H9 (cell line): ENCODE data around the gene SNRNP25. TPM values are rescaled to one million over a fixed set of nuclear protein-coding genes. Genes with fewer than 3 reads are reported as not detected.
A peak's percentile ranks its signal among the peaks of the same experiment; 100 is the strongest.

Experiments
- DNase-seq: peaks from one replicate; pipeline ENCODE4 v3.0.0-alpha.2; 2017
- H2AFZ ChIP-seq: one replicate; pipeline ENCODE4 v1.6.1; 2013; ENCODE audit warnings: mild to moderate bottlenecking, low read length, control low read depth, moderate library complexity
- H2AK5ac ChIP-seq: 2 replicates; pipeline ENCODE4 v1.6.1; 2013; ENCODE audit warnings: low read length, control low read depth, mixed read lengths; ENCODE audit not compliant: insufficient read length
- H2BK120ac ChIP-seq: one replicate; pipeline ENCODE4 v1.6.1; 2013; ENCODE audit warnings: low read depth, mild to moderate bottlenecking, low read length, control low read depth, inconsistent platforms; ENCODE audit not compliant: poor library complexity, severe bottlenecking
- H2BK12ac ChIP-seq: 2 replicates; pipeline ENCODE4 v1.6.1; 2013; ENCODE audit warnings: low read length, control low read depth, mixed read lengths, low read depth; ENCODE audit not compliant: insufficient read length
- H2BK15ac ChIP-seq: 2 replicates; pipeline ENCODE4 v1.6.1; 2013; ENCODE audit warnings: low read depth, low read length, control low read depth
- H2BK20ac ChIP-seq: one replicate; pipeline ENCODE4 v1.6.1; 2013; ENCODE audit warnings: low read depth, mild to moderate bottlenecking, low read length, control low read depth, inconsistent platforms; ENCODE audit not compliant: poor library complexity, severe bottlenecking
- H2BK5ac ChIP-seq: 2 replicates; pipeline ENCODE4 v1.6.1; 2013; ENCODE audit warnings: low read length, control low read depth, mixed read lengths; ENCODE audit not compliant: insufficient read length
- H3K14ac ChIP-seq: 2 replicates; pipeline ENCODE4 v1.6.1; 2013; ENCODE audit warnings: low read length, control low read depth; ENCODE audit not compliant: insufficient read depth
- H3K18ac ChIP-seq: 2 replicates; pipeline ENCODE4 v1.6.1; 2013; ENCODE audit warnings: low read depth, mild to moderate bottlenecking, mixed read lengths, low read length, control low read depth; ENCODE audit not compliant: insufficient read length
- H3K23ac ChIP-seq: 2 replicates; pipeline ENCODE4 v1.6.1; 2013; ENCODE audit warnings: low read length, control low read depth, mixed read lengths, low read depth; ENCODE audit not compliant: insufficient read length
- H3K23me2 ChIP-seq: 2 replicates; pipeline ENCODE4 v1.6.1; 2013; ENCODE audit warnings: low read depth, mild to moderate bottlenecking, mixed read lengths, low read length, control low read depth; ENCODE audit not compliant: insufficient read length, poor library complexity, severe bottlenecking
- H3K27ac ChIP-seq: 2 replicates; pipeline ENCODE4 v1.5.1; 2013; ENCODE audit warnings: low read length, control low read depth, mixed read lengths, low read depth; ENCODE audit not compliant: insufficient read length
- H3K27me3 ChIP-seq: 2 replicates; pipeline ENCODE4 v1.6.1; 2013; ENCODE audit warnings: low read length, control low read depth, inconsistent platforms; ENCODE audit not compliant: insufficient read depth
- H3K4ac ChIP-seq: 2 replicates; pipeline ENCODE4 v1.6.1; 2013; ENCODE audit warnings: low read depth, mild to moderate bottlenecking, control low read depth, inconsistent platforms, low read length, moderate library complexity
- H3K4me1 ChIP-seq: 2 replicates; pipeline ENCODE4 v1.6.1; 2013; ENCODE audit warnings: low read length, control low read depth, inconsistent platforms; ENCODE audit not compliant: insufficient read depth
- H3K4me2 ChIP-seq: 2 replicates; pipeline ENCODE4 v1.6.1; 2013; ENCODE audit warnings: low read length, control low read depth, mixed read lengths; ENCODE audit not compliant: insufficient read length, insufficient read depth
- H3K56ac ChIP-seq: 2 replicates; pipeline ENCODE4 v1.6.1; 2013; ENCODE audit warnings: low read depth, mild to moderate bottlenecking, mixed read lengths, low read length, control low read depth; ENCODE audit not compliant: insufficient read length
- H3K79me1 ChIP-seq: 2 replicates; pipeline ENCODE4 v1.6.1; 2013; ENCODE audit warnings: low read depth, mild to moderate bottlenecking, moderate library complexity, low read length, control low read depth, inconsistent platforms; ENCODE audit not compliant: insufficient read depth, poor library complexity, severe bottlenecking
- H3K79me2 ChIP-seq: 2 replicates; pipeline ENCODE4 v1.6.1; 2013; ENCODE audit warnings: low read length, control low read depth, inconsistent platforms; ENCODE audit not compliant: insufficient read depth
- H3K9ac ChIP-seq: 2 replicates; pipeline ENCODE4 v1.6.1; 2013; ENCODE audit warnings: low read length, control low read depth, mixed read lengths; ENCODE audit not compliant: insufficient read length; ENCODE audit errors: extremely low read depth
- H3K9me3 ChIP-seq: one replicate; pipeline ENCODE4 v1.6.1; 2013; ENCODE audit warnings: low read depth, low read length, inconsistent platforms; ENCODE audit not compliant: control insufficient read depth
- H3T11ph ChIP-seq: one replicate; pipeline ENCODE4 v1.6.1; 2013; ENCODE audit warnings: mild to moderate bottlenecking, low read length, control low read depth, inconsistent platforms
- H4K20me1 ChIP-seq: one replicate; pipeline ENCODE4 v1.6.1; 2013; ENCODE audit not compliant: control insufficient read depth, insufficient read length, insufficient read depth
- H4K5ac ChIP-seq: 2 replicates; pipeline ENCODE4 v1.6.1; 2013; ENCODE audit warnings: low read depth, mild to moderate bottlenecking, mixed read lengths, low read length, control low read depth; ENCODE audit not compliant: insufficient read length
- H4K8ac ChIP-seq: replicated peaks from 2 replicates; pipeline ENCODE4 v1.6.1; 2013; ENCODE audit warnings: low read length, control low read depth, mixed read lengths, low read depth; ENCODE audit not compliant: insufficient read length
- H4K91ac ChIP-seq: 2 replicates; pipeline ENCODE4 v1.6.1; 2013; ENCODE audit warnings: low read depth, mild to moderate bottlenecking, moderate library complexity, mixed read lengths, low read length, control low read depth; ENCODE audit not compliant: insufficient read length
- H3K27ac Mint-ChIP-seq, 3 experiments: 2 replicates in 2 of 3; 3 replicates in 1 of 3; pipeline ENCODE4 v1.8.0; 2020 to 2021; ENCODE audit warnings: mixed read lengths in 3 of 3, mild to moderate bottlenecking in 1 of 3, moderate library complexity in 1 of 3
- H3K27me3 Mint-ChIP-seq: 2 replicates; pipeline ENCODE4 v1.8.0; 2021; ENCODE audit warnings: low read depth, mild to moderate bottlenecking, moderate library complexity, mixed read lengths
- H3K36me3 Mint-ChIP-seq, 3 experiments: 2 replicates in 2 of 3; 3 replicates in 1 of 3; pipeline ENCODE4 v1.8.0; 2020 to 2021; ENCODE audit warnings: low read depth in 3 of 3, mixed read lengths in 3 of 3; ENCODE audit not compliant: insufficient read depth in 1 of 3
- H3K4me1 Mint-ChIP-seq, 2 experiments: 2 replicates each; pipeline ENCODE4 v1.8.0; 2020; ENCODE audit warnings: mixed read lengths in 2 of 2
- H3K4me3 Mint-ChIP-seq, 2 experiments: 2 replicates in 1 of 2; 3 replicates in 1 of 2; pipeline ENCODE4 v1.8.0; 2020 to 2021; ENCODE audit warnings: mild to moderate bottlenecking in 2 of 2, mixed read lengths in 2 of 2, moderate library complexity in 1 of 2
- H3K9me3 Mint-ChIP-seq, 2 experiments: 2 replicates in 1 of 2; 3 replicates in 1 of 2; pipeline ENCODE4 v1.8.0; 2020; ENCODE audit warnings: mild to moderate bottlenecking in 2 of 2, mixed read lengths in 2 of 2, moderate library complexity in 1 of 2
- WGBS: extraction: QIAGEN DNeasy Blood & Tissue Kit; methylation state at CpG from one replicate; pipeline ENCODE4 v1.1.7; 2013; ENCODE audit warnings: missing lambda C conversion rate, low lambda C conversion rate, mixed read lengths; ENCODE audit not compliant: insufficient read length; ENCODE audit errors: extremely low coverage; 5-methylcytosine and 5-hydroxymethylcytosine counted together
- microRNA-seq: library from miRNA; unstranded; fragments of <30 nt; microRNA quantifications from one replicate; pipeline ENCODE4, GENCODE V29; 2020; ENCODE audit warnings: borderline microRNAs expressed
- total RNA-seq: library from RNA; stranded (reverse); gene quantifications from 2 replicates; pipeline ENCODE4 v1.2.1, GENCODE V29; 2021
- TF ChIP-seq, protein P1 (sequence below): fragments of 200-600 bp; sonication (generic); conservative IDR thresholded peaks from 3 replicates; pipeline ENCODE4 v1.8.0; 2021; ENCODE audit warnings: antibody characterized with exemption, mild to moderate bottlenecking

Gene SNRNP25
- total RNA-seq, 1 experiment from 2014 or later = 78.5 TPM

DNA sequence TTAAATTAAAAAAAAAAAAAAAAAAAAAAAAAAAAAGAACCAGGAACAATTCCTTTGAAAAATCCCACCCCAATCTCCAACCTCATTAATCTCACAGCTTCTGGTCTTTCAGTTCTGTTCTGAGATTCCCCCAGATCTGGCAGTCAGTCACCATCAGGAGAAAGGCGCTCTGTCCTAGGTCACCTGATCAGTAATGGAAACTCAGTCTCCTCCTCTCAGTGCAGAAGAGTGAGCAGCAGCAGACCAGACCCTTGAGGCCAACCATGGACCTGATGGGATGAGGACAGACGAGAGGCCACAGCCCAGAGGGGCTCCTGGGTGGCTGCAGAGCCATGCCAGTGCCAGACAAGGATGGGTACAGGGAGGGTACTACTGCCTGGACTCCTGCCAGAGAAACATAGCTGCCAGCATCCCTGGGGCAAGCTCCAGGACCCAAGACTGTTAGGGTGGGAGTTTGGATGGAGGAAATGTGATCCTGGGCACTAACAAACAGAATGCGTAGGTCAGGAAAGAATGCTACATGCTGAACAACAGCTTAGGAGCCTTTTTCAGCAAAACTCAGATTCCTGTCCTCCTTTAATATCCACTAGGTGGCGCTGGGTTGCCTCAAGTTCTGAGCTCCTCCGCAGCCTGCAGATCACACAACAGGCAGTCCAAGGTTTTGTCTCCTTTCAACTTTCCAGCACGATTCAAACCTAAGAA lies 53.1 kb downstream of the SNRNP25 start:
- no peaks in the 10 kb centered on the region for H4K20me1 ChIP-seq
- TF ChIP-seq, protein P1, sequence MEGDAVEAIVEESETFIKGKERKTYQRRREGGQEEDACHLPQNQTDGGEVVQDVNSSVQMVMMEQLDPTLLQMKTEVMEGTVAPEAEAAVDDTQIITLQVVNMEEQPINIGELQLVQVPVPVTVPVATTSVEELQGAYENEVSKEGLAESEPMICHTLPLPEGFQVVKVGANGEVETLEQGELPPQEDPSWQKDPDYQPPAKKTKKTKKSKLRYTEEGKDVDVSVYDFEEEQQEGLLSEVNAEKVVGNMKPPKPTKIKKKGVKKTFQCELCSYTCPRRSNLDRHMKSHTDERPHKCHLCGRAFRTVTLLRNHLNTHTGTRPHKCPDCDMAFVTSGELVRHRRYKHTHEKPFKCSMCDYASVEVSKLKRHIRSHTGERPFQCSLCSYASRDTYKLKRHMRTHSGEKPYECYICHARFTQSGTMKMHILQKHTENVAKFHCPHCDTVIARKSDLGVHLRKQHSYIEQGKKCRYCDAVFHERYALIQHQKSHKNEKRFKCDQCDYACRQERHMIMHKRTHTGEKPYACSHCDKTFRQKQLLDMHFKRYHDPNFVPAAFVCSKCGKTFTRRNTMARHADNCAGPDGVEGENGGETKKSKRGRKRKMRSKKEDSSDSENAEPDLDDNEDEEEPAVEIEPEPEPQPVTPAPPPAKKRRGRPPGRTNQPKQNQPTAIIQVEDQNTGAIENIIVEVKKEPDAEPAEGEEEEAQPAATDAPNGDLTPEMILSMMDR = peak; percentile 90
- no peak overlapping the region for H3K9ac ChIP-seq
- no peaks in the 10 kb centered on the region for H3K4me1 ChIP-seq
- WGBS = no CpG with 5 or more reads among the region's 6 CpGs
- H3K23me2 ChIP-seq = no peaks in the 10 kb centered on the region
- no peaks in the 10 kb centered on the region for H3K27me3 Mint-ChIP-seq
- no peak overlapping the region for H3K56ac ChIP-seq
- no peak overlapping the region for H3K4ac ChIP-seq
- H2BK5ac ChIP-seq = no peak overlapping the region
- H3K36me3 Mint-ChIP-seq = peaks cover 5 to 44% (median 21%) of the 10 kb centered on the region in 3 experiments; a peak in 6 of 7 replicates
- no peak overlapping the region for H4K5ac ChIP-seq
- H4K91ac ChIP-seq = no peak overlapping the region
- no peak overlapping the region for H3K14ac ChIP-seq
- no peak overlapping the region for H2AFZ ChIP-seq
- no peak overlapping the region for H3K4me2 ChIP-seq
- H2BK15ac ChIP-seq = no peak overlapping the region
- no peak overlapping the region for H2BK120ac ChIP-seq
- H2BK20ac ChIP-seq = no peak overlapping the region
- H3K9me3 Mint-ChIP-seq = no peaks in the 10 kb centered on the region
- peaks cover 14 to 18% of the 10 kb centered on the region in 2 experiments for H3K4me1 Mint-ChIP-seq
- no peak overlapping the region for H3K4me3 Mint-ChIP-seq
- H4K8ac ChIP-seq = no peak overlapping the region
- peak overlapping the region in 1 of 3 experiments; percentile 18; a peak in 1 of 7 replicates for H3K27ac Mint-ChIP-seq
- H3K27ac ChIP-seq = no peak overlapping the region
- H3K9me3 ChIP-seq = no peaks in the 10 kb centered on the region
- no peak overlapping the region for H3T11ph ChIP-seq
- H2AK5ac ChIP-seq = no peak overlapping the region
- no peaks in the 10 kb centered on the region for H3K79me2 ChIP-seq
- H3K27me3 ChIP-seq = no peaks in the 10 kb centered on the region
- H3K18ac ChIP-seq = no peak overlapping the region
- no peaks in the 10 kb centered on the region for H3K79me1 ChIP-seq
- no peak overlapping the region for H3K23ac ChIP-seq
- H2BK12ac ChIP-seq = no peak overlapping the region
- DNase-seq = peak; percentile 73

Small RNA genes lying within 50 kb of the gene (microRNA-seq; reads per million reads assigned to microRNA genes)
- gene MIR6859-4 = not detected

Other genes with a start within 250 kb of the SNRNP25 start
- gene POLR3K, start 220 bp upstream of the SNRNP25 start, total RNA-seq = 53.6 and 56.6 TPM in 2 replicates
- gene RHBDF1, start 18.8 kb downstream of the SNRNP25 start, total RNA-seq = 34.6 and 35.7 TPM in 2 replicates
- gene MPG, start 24.4 kb downstream of the SNRNP25 start, total RNA-seq = 39.1 and 41.7 TPM in 2 replicates
- gene NPRL3, start 84.8 kb downstream of the SNRNP25 start, total RNA-seq = 36.9 and 37.1 TPM in 2 replicates
- not detected in 2 replicates for gene HBZ, start 98.8 kb downstream of the SNRNP25 start, total RNA-seq
- gene HBM, start 112.2 kb downstream of the SNRNP25 start, total RNA-seq = not detected in 2 replicates
- gene HBA2, start 119.0 kb downstream of the SNRNP25 start, total RNA-seq = 4.3 TPM in 1 of 2 replicates, not detected in the other
- gene HBA1, start 122.9 kb downstream of the SNRNP25 start, total RNA-seq = 2.0 and 7.2 TPM in 2 replicates
- 3.5 and 4.4 TPM in 2 replicates for gene HBQ1, start 126.6 kb downstream of the SNRNP25 start, total RNA-seq
- gene LUC7L, start 175.6 kb downstream of the SNRNP25 start, total RNA-seq = 128 and 137 TPM in 2 replicates
- gene FAM234A, start 181.0 kb downstream of the SNRNP25 start, total RNA-seq = 94.9 and 98.8 TPM in 2 replicates
- gene RGS11, start 222.1 kb downstream of the SNRNP25 start, total RNA-seq = 2.9 and 3.4 TPM in 2 replicates
- 4.2 and 5.9 TPM in 2 replicates for gene ARHGDIG, start 226.8 kb downstream of the SNRNP25 start, total RNA-seq
- gene PDIA2, start 229.3 kb downstream of the SNRNP25 start, total RNA-seq = 1.1 and 1.4 TPM in 2 replicates